WTC11 (cell line): ENCODE data around the gene ARID3B. TPM values are rescaled to one million over a fixed set of nuclear protein-coding genes. Genes with fewer than 3 reads are reported as not detected.

ENCODE experiments used
- ATAC-seq: fragments of 200-7000 bp; cut with Tn5 transposase; 2 replicates; pipeline ENCODE4 v1.10.0; 2021; ENCODE audit warnings: mild to moderate bottlenecking, moderate library complexity
- Bru-seq: library from RNA; stranded (reverse); fragments of 400-500 nt; gene quantifications from one replicate; lab custom pipeline; 2021; lab: Mats Ljungman, UMichigan
- CTCF ChIA-PET: fragments of 300-600 bp; sonication (Branson Sonifier 250); formaldehyde crosslinking; loops from one replicate; lab custom pipeline; 2021; ENCODE audit warnings: antibody characterized with exemption; lab: Charles Lee
- POLR2A ChIA-PET: fragments of 350-600 bp; sonication (Branson Sonifier 250); formaldehyde crosslinking; loops from one replicate; lab custom pipeline; 2021; ENCODE audit warnings: antibody characterized with exemption; lab: Charles Lee
- DNase-seq: peaks from one replicate; pipeline ENCODE4 v3.0.0; 2021; ENCODE audit warnings: low spot score
- H3K27ac Mint-ChIP-seq: 2 replicates; pipeline ENCODE4 v1.8.0; 2021; ENCODE audit warnings: mixed read lengths
- H3K27me3 Mint-ChIP-seq: 2 replicates; pipeline ENCODE4 v1.8.0; 2021; ENCODE audit warnings: low read depth, mild to moderate bottlenecking, moderate library complexity, mixed read lengths
- H3K36me3 Mint-ChIP-seq: 2 replicates; pipeline ENCODE4 v1.8.0; 2021; ENCODE audit warnings: mixed read lengths
- H3K4me1 Mint-ChIP-seq: 2 replicates; pipeline ENCODE4 v1.8.0; 2022; ENCODE audit warnings: mixed read lengths
- H3K4me3 Mint-ChIP-seq: 2 replicates; pipeline ENCODE4 v1.8.0; 2021; ENCODE audit warnings: mild to moderate bottlenecking, moderate library complexity, mixed read lengths
- H3K9me3 Mint-ChIP-seq: 2 replicates; pipeline ENCODE4 v1.8.0; 2021; ENCODE audit warnings: mixed read lengths
- AR ChIP-seq: fragments of 250-450 bp; sonication (Bioruptor Pico); IDR thresholded peaks from 2 replicates; pipeline ENCODE4 v1.9.0; 2021; ENCODE audit warnings: mild to moderate bottlenecking
- CREB1 ChIP-seq: sonication (generic); formaldehyde crosslinking; IDR thresholded peaks from 2 replicates; pipeline ENCODE4 v1.8.0; 2023; ENCODE audit warnings: mild to moderate bottlenecking, missing genetic modification reagents
- FOXP4 ChIP-seq: sonication (generic); formaldehyde crosslinking; IDR thresholded peaks from 2 replicates; pipeline ENCODE4 v1.8.0; 2022; ENCODE audit warnings: mild to moderate bottlenecking, missing genetic modification reagents
- HMGXB4 ChIP-seq: sonication (generic); formaldehyde crosslinking; IDR thresholded peaks from 2 replicates; pipeline ENCODE4 v1.8.1; 2023; ENCODE audit warnings: mild to moderate bottlenecking, moderate library complexity, missing genetic modification reagents
- IRF2 ChIP-seq: sonication (generic); formaldehyde crosslinking; IDR thresholded peaks from 2 replicates; pipeline ENCODE4 v1.8.0; 2022; ENCODE audit warnings: low read depth, missing genetic modification reagents, borderline replicate concordance
- NFE2L1 ChIP-seq: sonication (generic); formaldehyde crosslinking; IDR thresholded peaks from 2 replicates; pipeline ENCODE4 v1.8.1; 2023; ENCODE audit warnings: missing genetic modification reagents
- PRDM15 ChIP-seq: sonication (generic); formaldehyde crosslinking; IDR thresholded peaks from 2 replicates; pipeline ENCODE4 v1.8.0; 2022; ENCODE audit warnings: missing genetic modification reagents
- RELA ChIP-seq: sonication (generic); formaldehyde crosslinking; IDR thresholded peaks from 2 replicates; pipeline ENCODE4 v1.8.1; 2022; ENCODE audit warnings: missing genetic modification reagents, mild to moderate bottlenecking, borderline replicate concordance
- TCF7 ChIP-seq: sonication (generic); formaldehyde crosslinking; IDR thresholded peaks from 2 replicates; pipeline ENCODE4 v1.8.0; 2022; ENCODE audit warnings: mild to moderate bottlenecking, low read depth, missing genetic modification reagents, moderate library complexity
- TP53 ChIP-seq: sonication (generic); formaldehyde crosslinking; IDR thresholded peaks from 2 replicates; pipeline ENCODE4 v1.8.1; 2023; ENCODE audit warnings: mild to moderate bottlenecking, missing genetic modification reagents
- ZNF121 ChIP-seq: sonication (generic); formaldehyde crosslinking; IDR thresholded peaks from 2 replicates; pipeline ENCODE4 v1.8.0; 2023; ENCODE audit warnings: missing genetic modification reagents
- ZNF219 ChIP-seq: sonication (generic); formaldehyde crosslinking; IDR thresholded peaks from 2 replicates; pipeline ENCODE4 v1.8.0; 2023; ENCODE audit warnings: missing genetic modification reagents, mild to moderate bottlenecking, borderline replicate concordance
- ZNF281 ChIP-seq: sonication (generic); formaldehyde crosslinking; IDR thresholded peaks from 2 replicates; pipeline ENCODE4 v1.8.0; 2023; ENCODE audit warnings: mild to moderate bottlenecking, missing genetic modification reagents
- long read RNA-seq, 3 experiments: library from RNA in 1 of 3; library from capped mRNA in 1 of 3; library from polyadenylated mRNA in 1 of 3; unstranded in 2 of 3; stranded (forward) in 1 of 3; transcript quantifications; one replicate each; pipeline ENCODE4 v2.0.0, GENCODE V29; 2021
- total RNA-seq: library from RNA; stranded (reverse); gene quantifications from 3 replicates; pipeline ENCODE4 v1.2.3, GENCODE V29; 2021
- TF ChIP-seq, protein P1 (sequence below): sonication (generic); formaldehyde crosslinking; IDR thresholded peaks from 2 replicates; pipeline ENCODE4 v1.8.0; 2022; ENCODE audit warnings: mild to moderate bottlenecking, missing genetic modification reagents
- TF ChIP-seq, protein P2 (sequence below): sonication (generic); formaldehyde crosslinking; IDR thresholded peaks from 2 replicates; pipeline ENCODE4 v1.8.0; 2023; ENCODE audit warnings: missing genetic modification reagents
- TF ChIP-seq, protein P3 (sequence below): sonication (generic); formaldehyde crosslinking; IDR thresholded peaks from 2 replicates; pipeline ENCODE4 v1.8.1; 2023; ENCODE audit warnings: mild to moderate bottlenecking, missing genetic modification reagents

Gene ARID3B, protein sequence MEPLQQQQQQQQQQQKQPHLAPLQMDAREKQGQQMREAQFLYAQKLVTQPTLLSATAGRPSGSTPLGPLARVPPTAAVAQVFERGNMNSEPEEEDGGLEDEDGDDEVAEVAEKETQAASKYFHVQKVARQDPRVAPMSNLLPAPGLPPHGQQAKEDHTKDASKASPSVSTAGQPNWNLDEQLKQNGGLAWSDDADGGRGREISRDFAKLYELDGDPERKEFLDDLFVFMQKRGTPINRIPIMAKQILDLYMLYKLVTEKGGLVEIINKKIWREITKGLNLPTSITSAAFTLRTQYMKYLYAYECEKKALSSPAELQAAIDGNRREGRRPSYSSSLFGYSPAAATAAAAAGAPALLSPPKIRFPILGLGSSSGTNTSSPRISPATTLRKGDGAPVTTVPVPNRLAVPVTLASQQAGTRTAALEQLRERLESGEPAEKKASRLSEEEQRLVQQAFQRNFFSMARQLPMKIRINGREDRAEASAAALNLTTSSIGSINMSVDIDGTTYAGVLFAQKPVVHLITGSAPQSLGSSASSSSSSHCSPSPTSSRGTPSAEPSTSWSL
- 122 to 133 TPM (median 124 TPM) in 3 replicates for total RNA-seq
- Bru-seq, nascent RNA, result percentile 89 among the genes with signal in this experiment
- long read RNA-seq, experiment 1, full-length matches to known transcripts, result 958 of 1,216 reads
- long read RNA-seq, experiment 1, partial matches to known transcripts, result 116 of 1,216 reads
- long read RNA-seq, experiment 1, other reads (novel, unspliced or antisense), result 142 of 1,216 reads
- long read RNA-seq, experiment 2, full-length matches to known transcripts, result 54 of 193 reads
- long read RNA-seq, experiment 2, partial matches to known transcripts, result 131 of 193 reads
- long read RNA-seq, experiment 2, other reads (novel, unspliced or antisense), result 8 of 193 reads
- long read RNA-seq, experiment 3, full-length matches to known transcripts, result 2 of 4 reads
- long read RNA-seq, experiment 3, partial matches to known transcripts, result 0 of 4 reads
- long read RNA-seq, experiment 3, other reads (novel, unspliced or antisense), result 2 of 4 reads

- ATAC-seq, result peak; percentile 95
- ChIA-PET CTCF (interaction anchor here (0.6 to 2.0 kb wide), 15 partner anchors 9 to 361 kb away, joined by 3 to 9 read pairs (median 4); partner anchors contain the start of gene UBL7), POLR2A (interaction anchor here (0.6 to 1.7 kb wide), 10 partner anchors 9 to 913 kb away, joined by 3 to 9 read pairs (median 4); partner anchors contain the start of genes CLK3 and UBL7)
- Mint-ChIP-seq H3K9me3 (no peaks in the 10 kb centered on the region), H3K27ac (peak within 1 kb of the TSS; percentile 97), H3K4me1 (peaks cover 48% of the 10 kb centered on the region), H3K27me3 (no peaks in the 10 kb centered on the region; the same call in 1 of the 2 replicates), H3K36me3 (peaks cover 28% of the 10 kb centered on the region), H3K4me3 (peak within 1 kb of the TSS; percentile 98)
- peak; percentile 98 for DNase-seq
- TF ChIP-seq CREB1 (no peak), IRF2 (no peak), ZNF281 (CRISPR knock-in tag) (no peak), ZNF219 (no peak), ZNF121 (CRISPR knock-in tag) (no peak), HMGXB4 (CRISPR knock-in tag) (peak; percentile 70; the same call in 1 of the 2 replicates), FOXP4 (CRISPR knock-in tag) (no peak), AR (CRISPR knock-in tag) (no peak), TCF7 (CRISPR knock-in tag) (no peak), NFE2L1 (no peak), RELA (CRISPR knock-in tag) (no peak), TP53 (CRISPR knock-in tag) (no peak), PRDM15 (CRISPR knock-in tag) (peak; percentile 79)
- TF ChIP-seq, protein P1, sequence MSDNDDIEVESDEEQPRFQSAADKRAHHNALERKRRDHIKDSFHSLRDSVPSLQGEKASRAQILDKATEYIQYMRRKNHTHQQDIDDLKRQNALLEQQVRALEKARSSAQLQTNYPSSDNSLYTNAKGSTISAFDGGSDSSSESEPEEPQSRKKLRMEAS, result no peak
- TF ChIP-seq, protein P2, sequence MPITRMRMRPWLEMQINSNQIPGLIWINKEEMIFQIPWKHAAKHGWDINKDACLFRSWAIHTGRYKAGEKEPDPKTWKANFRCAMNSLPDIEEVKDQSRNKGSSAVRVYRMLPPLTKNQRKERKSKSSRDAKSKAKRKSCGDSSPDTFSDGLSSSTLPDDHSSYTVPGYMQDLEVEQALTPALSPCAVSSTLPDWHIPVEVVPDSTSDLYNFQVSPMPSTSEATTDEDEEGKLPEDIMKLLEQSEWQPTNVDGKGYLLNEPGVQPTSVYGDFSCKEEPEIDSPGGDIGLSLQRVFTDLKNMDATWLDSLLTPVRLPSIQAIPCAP (CRISPR knock-in tag), result no peak; the same call in 1 of the 2 replicates
- TF ChIP-seq, protein P3, sequence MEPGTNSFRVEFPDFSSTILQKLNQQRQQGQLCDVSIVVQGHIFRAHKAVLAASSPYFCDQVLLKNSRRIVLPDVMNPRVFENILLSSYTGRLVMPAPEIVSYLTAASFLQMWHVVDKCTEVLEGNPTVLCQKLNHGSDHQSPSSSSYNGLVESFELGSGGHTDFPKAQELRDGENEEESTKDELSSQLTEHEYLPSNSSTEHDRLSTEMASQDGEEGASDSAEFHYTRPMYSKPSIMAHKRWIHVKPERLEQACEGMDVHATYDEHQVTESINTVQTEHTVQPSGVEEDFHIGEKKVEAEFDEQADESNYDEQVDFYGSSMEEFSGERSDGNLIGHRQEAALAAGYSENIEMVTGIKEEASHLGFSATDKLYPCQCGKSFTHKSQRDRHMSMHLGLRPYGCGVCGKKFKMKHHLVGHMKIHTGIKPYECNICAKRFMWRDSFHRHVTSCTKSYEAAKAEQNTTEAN (CRISPR knock-in tag), result no peak
Measured at GRCh38 chr15:74540761-74541493, at the start of gene ARID3B. ARID3B (plus strand) TSS chr15:74541220; CDS start chr15:74543937, 2,717 bp downstream.
